Activated naive CD8-positive, alpha-beta T cell (primary cell): Measurements from ENCODE around the gene H6PD.

Experiments
- H3K27ac Mint-ChIP-seq: one replicate; pipeline ENCODE4 v1.8.0; 2021; ENCODE audit warnings: mixed read lengths
- H3K27me3 Mint-ChIP-seq: one replicate; pipeline ENCODE4 v1.8.0; 2021; ENCODE audit warnings: mixed read lengths
- H3K36me3 Mint-ChIP-seq: one replicate; pipeline ENCODE4 v1.8.0; 2021; ENCODE audit warnings: mixed read lengths
- H3K4me1 Mint-ChIP-seq: one replicate; pipeline ENCODE4 v1.8.0; 2021; ENCODE audit warnings: low read depth, mixed read lengths
- H3K4me3 Mint-ChIP-seq: one replicate; pipeline ENCODE4 v1.8.0; 2021; ENCODE audit warnings: mild to moderate bottlenecking, mixed read lengths
- H3K9me3 Mint-ChIP-seq: one replicate; pipeline ENCODE4 v1.8.0; 2021; ENCODE audit warnings: low read depth, mixed read lengths

Gene H6PD

GRCh38 chr1:9200441-9200840, 34.1 kb upstream of the H6PD start:
- H3K4me1 Mint-ChIP-seq: peaks cover 46% of the 10 kb centered on the region
- H3K4me3 Mint-ChIP-seq: no peak overlapping the region
- H3K9me3 Mint-ChIP-seq: no peaks in the 10 kb centered on the region
- H3K36me3 Mint-ChIP-seq: peaks cover 2% of the 10 kb centered on the region
- H3K27ac Mint-ChIP-seq: no peak overlapping the region
- peaks cover 43% of the 10 kb centered on the region for H3K27me3 Mint-ChIP-seq

DNA sequence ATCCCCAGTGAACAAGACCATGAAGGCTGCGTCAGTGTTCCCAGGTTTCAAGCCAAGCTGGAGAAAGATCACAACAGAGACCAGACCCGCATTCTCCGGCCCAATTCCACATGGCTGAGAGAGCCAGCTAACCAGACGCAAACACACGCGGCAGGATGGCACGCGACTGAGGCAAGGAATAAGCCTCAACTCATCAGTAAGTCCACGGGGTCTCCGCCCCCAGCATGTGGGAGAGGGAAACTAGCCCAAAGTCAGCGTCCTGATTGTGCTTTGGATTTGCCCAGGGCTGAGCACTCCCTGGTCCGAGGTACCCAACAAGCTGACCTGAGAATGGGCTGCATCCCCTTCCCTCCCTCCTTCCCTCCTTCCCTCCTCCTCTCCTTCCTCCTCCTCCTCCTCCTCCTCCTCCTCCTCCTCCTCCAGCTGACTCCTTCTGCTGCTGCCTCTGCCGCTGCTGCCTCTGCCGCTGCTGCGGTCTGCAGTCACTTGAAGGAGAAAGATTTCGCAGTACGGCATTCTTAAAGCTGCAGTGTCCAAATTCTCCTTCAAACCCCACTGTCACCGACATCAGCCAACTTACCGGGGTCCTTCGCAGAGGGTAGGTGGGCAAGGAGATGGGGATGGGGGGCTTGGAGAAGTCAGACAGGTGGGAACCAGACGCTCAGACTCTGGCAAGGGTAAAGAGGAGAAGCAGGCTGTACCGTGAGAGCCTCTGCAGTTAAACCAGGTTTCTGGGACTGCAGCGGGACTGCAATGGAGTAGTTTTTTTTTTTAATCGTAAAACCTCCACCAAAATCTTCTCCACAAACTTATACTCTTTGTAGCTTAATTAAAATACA, 33.0 kb upstream of the H6PD start:
- Mint-ChIP-seq H3K4me1 (peaks cover 42% of the 10 kb centered on the region), H3K9me3 (no peaks in the 10 kb centered on the region), H3K27me3 (peaks cover 46% of the 10 kb centered on the region), H3K36me3 (peaks cover 2% of the 10 kb centered on the region), H3K4me3 (peak overlapping the region; percentile 67), H3K27ac (no peak overlapping the region)

DNA sequence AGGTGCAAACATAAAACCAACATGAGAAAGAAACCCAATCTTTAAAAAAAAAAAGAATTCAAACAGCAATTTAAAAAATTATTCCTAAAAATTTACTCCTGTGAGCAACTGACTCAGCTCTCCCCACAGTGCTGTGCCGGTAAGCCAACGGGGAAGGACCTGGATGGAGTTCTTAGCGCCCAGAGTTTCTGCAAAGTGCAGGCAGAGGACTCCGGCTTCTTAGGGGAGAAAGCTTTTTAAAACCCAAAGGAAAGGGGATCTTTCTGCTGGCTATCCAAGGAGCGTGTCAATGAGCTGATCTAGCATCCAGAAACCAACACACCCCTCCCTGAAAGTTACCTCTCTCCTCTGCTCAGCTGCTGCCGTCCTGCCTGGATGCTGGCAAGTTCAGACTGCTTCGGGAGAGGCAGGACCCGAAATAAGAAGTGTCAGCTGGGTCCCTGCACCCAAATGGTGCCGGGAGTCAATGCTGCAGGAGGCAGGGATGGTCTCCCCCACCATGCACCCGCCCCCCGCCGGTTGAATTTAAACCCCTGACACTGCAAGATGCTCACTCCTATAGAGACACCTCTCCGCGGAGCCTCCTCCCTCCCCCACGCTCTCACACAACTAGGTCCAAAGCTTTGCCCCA, 32.2 kb upstream of the H6PD start:
- Mint-ChIP-seq H3K27ac (no peak overlapping the region), H3K27me3 (peaks cover 51% of the 10 kb centered on the region), H3K4me3 (peak overlapping the region; percentile 67), H3K9me3 (no peaks in the 10 kb centered on the region), H3K4me1 (peaks cover 42% of the 10 kb centered on the region), H3K36me3 (peaks cover 2% of the 10 kb centered on the region)

GRCh38 chr1:9203511-9203982, 31.0 kb upstream of the H6PD start:
- H3K27me3 Mint-ChIP-seq: peaks cover 52% of the 10 kb centered on the region
- peaks cover 40% of the 10 kb centered on the region for H3K4me1 Mint-ChIP-seq
- no peaks in the 10 kb centered on the region for H3K9me3 Mint-ChIP-seq
- peak overlapping the region; percentile 17 for H3K4me3 Mint-ChIP-seq
- peaks cover 2% of the 10 kb centered on the region for H3K36me3 Mint-ChIP-seq
- H3K27ac Mint-ChIP-seq: no peak overlapping the region

DNA sequence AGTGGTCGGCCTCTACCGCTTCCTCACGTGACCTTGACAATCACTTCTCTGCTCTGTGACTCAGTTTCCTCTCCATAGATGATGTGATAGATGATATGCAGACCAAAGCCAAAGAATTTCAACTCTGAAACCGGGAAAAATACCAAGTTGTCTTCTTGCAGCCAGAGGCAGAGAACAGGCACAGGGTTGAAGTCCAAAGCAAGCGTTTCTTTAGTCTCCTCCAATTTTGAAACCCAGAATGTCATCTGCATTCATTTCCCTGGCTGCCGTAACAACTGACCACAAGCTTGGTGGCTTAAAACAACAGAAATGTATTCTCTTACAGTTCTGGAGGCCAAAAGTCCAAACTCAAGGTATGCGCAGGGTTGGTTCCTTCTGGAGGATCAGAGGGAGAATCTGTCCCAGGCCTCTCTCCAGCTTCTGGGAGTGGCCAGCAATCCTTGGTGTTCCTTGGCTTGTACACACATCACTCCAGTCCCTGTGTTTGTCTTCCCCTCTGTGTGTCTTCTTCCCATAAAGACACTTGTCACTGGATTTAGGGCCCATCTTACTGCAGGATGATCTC, 30.3 kb upstream of the H6PD start:
- peaks cover 52% of the 10 kb centered on the region for H3K27me3 Mint-ChIP-seq
- H3K4me1 Mint-ChIP-seq: peaks cover 38% of the 10 kb centered on the region
- no peak overlapping the region for H3K27ac Mint-ChIP-seq
- peaks cover 2% of the 10 kb centered on the region for H3K36me3 Mint-ChIP-seq
- no peak overlapping the region for H3K4me3 Mint-ChIP-seq
- H3K9me3 Mint-ChIP-seq: no peaks in the 10 kb centered on the region

DNA sequence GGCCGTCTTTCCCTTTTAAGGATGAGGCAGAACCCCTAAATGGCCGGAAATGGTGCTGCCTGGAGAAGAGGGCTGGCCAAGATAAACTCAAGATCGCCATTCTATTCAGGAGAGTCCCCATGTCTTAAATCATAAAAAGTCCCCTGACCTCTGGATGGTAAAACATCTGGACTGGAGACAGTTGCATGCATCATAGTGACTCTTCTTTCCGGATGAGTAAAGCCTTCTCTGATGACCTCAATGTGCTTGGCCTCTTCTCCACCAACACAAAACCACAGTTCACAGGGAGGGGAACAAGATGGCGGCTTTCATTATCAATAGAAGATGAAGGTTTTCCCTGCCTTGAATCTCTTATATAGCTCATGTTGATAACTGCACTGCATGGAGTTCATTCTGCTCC, 27.5 kb upstream of the H6PD start:
- H3K9me3 Mint-ChIP-seq: no peaks in the 10 kb centered on the region
- H3K27ac Mint-ChIP-seq: no peak overlapping the region
- H3K36me3 Mint-ChIP-seq: peaks cover 2% of the 10 kb centered on the region
- peaks cover 21% of the 10 kb centered on the region for H3K4me1 Mint-ChIP-seq
- H3K4me3 Mint-ChIP-seq: no peak overlapping the region
- H3K27me3 Mint-ChIP-seq: peaks cover 39% of the 10 kb centered on the region

- peaks cover 38% of the 10 kb centered on the region for H3K27me3 Mint-ChIP-seq
Measured at GRCh38 chr1:9207715-9208114, 26.9 kb upstream of the H6PD start.

DNA sequence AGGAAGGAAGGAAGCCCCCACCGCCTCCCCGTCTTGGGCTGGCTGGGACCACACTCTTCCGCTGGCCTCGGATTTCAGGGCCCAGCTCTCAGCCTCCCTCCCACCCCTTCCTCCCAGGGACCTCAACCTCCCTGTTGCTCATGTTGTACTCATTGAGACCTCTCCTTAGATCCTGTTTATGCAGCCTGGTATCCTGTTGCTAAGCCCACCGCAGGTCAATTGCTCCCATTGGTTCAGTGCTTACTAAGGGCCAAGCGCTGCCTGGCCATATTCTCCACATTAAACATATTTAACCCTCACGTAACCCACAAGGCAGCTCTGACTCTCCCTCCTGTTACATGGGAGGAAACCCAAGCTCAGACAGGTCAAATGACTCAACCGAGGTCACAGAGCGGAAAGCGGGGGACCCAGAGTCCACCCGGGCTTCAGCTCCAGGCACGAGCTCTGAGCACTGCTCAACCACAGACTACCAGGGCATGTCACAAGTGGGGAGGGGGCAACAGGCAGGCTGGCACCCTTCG, 23.2 kb upstream of the H6PD start:
- Mint-ChIP-seq H3K27ac (no peak overlapping the region), H3K4me1 (no peaks in the 10 kb centered on the region), H3K9me3 (no peaks in the 10 kb centered on the region), H3K27me3 (peaks cover 17% of the 10 kb centered on the region), H3K4me3 (no peak overlapping the region), H3K36me3 (no peaks in the 10 kb centered on the region)

More at GRCh38 chr1:9207715-9208114, 26.9 kb upstream of the H6PD start:
- Mint-ChIP-seq H3K4me3 (no peak overlapping the region), H3K36me3 (peaks cover 2% of the 10 kb centered on the region), H3K9me3 (no peaks in the 10 kb centered on the region), H3K27ac (no peak overlapping the region), H3K4me1 (peaks cover 15% of the 10 kb centered on the region)

- Mint-ChIP-seq H3K27me3 (peaks cover 8% of the 10 kb centered on the region), H3K9me3 (no peaks in the 10 kb centered on the region), H3K4me3 (no peak overlapping the region), H3K4me1 (no peaks in the 10 kb centered on the region), H3K36me3 (no peaks in the 10 kb centered on the region), H3K27ac (no peak overlapping the region)
Measured at GRCh38 chr1:9212735-9213134, 21.8 kb upstream of the H6PD start.

- Mint-ChIP-seq H3K4me3 (no peak overlapping the region), H3K9me3 (no peaks in the 10 kb centered on the region), H3K27ac (no peak overlapping the region), H3K27me3 (peaks cover 5% of the 10 kb centered on the region), H3K36me3 (no peaks in the 10 kb centered on the region), H3K4me1 (no peaks in the 10 kb centered on the region)
Measured at GRCh38 chr1:9213956-9214355, 20.6 kb upstream of the H6PD start.

- no peak overlapping the region for H3K27ac Mint-ChIP-seq
- H3K27me3 Mint-ChIP-seq: no peaks in the 10 kb centered on the region
- no peaks in the 10 kb centered on the region for H3K36me3 Mint-ChIP-seq
- no peak overlapping the region for H3K4me3 Mint-ChIP-seq
- no peaks in the 10 kb centered on the region for H3K9me3 Mint-ChIP-seq
- H3K4me1 Mint-ChIP-seq: no peaks in the 10 kb centered on the region
Measured at GRCh38 chr1:9218917-9219316, 15.7 kb upstream of the H6PD start.

DNA sequence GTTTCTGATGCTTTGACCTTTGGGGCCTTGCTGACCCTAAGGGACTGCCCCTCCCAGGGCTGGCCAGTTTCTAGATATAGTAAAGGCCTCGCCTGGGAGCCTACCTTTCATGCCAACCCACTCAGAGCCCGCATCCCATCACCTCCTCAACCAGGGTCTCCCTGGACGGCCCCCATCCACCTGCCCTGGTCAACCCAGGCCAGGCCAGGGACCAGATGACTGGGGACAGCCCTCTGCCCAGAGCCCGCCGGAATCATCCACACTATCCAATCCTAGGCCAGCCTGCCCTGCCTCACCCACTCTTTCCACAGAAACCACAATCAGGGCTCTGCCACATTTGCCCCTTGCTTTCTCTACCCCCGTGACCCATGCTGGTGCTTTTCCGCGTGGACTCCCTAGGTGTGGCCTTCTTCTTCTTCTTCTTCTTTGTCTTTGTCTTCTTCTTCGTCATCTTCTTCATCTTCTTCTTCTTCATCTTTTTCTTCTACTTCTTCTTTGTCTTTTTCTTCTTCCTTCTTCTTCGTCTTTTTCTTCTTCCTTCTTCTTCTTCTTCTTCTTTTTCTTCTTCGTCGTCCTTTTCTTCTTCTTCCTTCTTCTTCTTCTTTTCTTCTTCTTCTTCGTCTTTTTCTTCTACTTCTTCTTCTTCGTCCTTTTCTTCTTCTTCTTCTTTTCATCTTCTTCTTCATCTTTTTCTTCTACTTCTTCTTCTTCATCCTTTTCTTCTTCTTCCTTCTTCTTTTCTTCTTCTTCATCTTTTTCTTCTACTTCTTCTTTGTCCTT, 11.5 kb upstream of the H6PD start:
- no peak overlapping the region for H3K27ac Mint-ChIP-seq

GRCh38 chr1:9224664-9225410, 9.7 kb upstream of the H6PD start:
- H3K36me3 Mint-ChIP-seq: no peaks in the 10 kb centered on the region

More for the DNA sequence above, 11.5 kb upstream of the H6PD start:
- Mint-ChIP-seq H3K27me3 (no peaks in the 10 kb centered on the region), H3K4me1 (no peaks in the 10 kb centered on the region), H3K9me3 (no peaks in the 10 kb centered on the region), H3K4me3 (no peak overlapping the region), H3K36me3 (no peaks in the 10 kb centered on the region)

DNA sequence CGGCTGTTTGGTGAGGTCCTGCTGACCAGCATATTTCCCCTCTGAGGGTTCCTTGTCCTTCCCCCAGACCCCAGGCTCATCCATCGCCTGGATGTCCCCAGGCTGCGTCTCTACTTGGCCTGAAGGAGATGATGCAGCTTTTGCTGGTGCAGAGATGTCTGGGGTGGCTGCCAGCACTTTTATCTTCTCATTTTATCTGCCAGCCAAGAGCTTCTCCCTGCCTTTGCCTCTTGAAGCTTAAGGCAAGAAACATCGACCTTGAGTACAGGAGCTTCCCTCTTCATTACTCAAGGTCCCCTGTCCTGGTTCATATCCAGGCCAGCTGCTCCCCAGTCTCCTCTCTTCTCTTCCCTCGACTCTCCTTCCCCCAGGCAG, 9.2 kb upstream of the H6PD start:
- H3K4me1 Mint-ChIP-seq: no peaks in the 10 kb centered on the region
- no peak overlapping the region for H3K27ac Mint-ChIP-seq
- no peak overlapping the region for H3K4me3 Mint-ChIP-seq
- H3K27me3 Mint-ChIP-seq: no peaks in the 10 kb centered on the region
- no peaks in the 10 kb centered on the region for H3K36me3 Mint-ChIP-seq
- H3K9me3 Mint-ChIP-seq: no peaks in the 10 kb centered on the region

More at GRCh38 chr1:9224664-9225410, 9.7 kb upstream of the H6PD start:
- Mint-ChIP-seq H3K9me3 (no peaks in the 10 kb centered on the region), H3K27me3 (no peaks in the 10 kb centered on the region), H3K27ac (no peak overlapping the region), H3K4me3 (no peak overlapping the region), H3K4me1 (no peaks in the 10 kb centered on the region)
